Panc1 (cell line): ENCODE results near the gene DFFB. TPM values are rescaled to one million over a fixed set of nuclear protein-coding genes. Genes with fewer than 3 reads are reported as not detected.

Experiments used
- ATAC-seq: fragments of 200-7000 bp; cut with Tn5 transposase; 2 replicates; pipeline ENCODE4 v1.9.1; 2020; ENCODE audit warnings: mild to moderate bottlenecking, moderate library complexity
- BruUV-seq: library from RNA; stranded (reverse); fragments of 400-500 nt; replicated peaks from 2 replicates; lab custom pipeline; 2021; lab: Mats Ljungman, UMichigan
- CTCF ChIA-PET: fragments of 300-600 bp; sonication (Branson Sonifier 250); formaldehyde crosslinking; loops from one replicate; lab custom pipeline; 2022; ENCODE audit warnings: antibody characterized with exemption; lab: Charles Lee
- POLR2A ChIA-PET: fragments of 300-600 bp; sonication (Branson Sonifier 250); formaldehyde crosslinking; loops from one replicate; lab custom pipeline; 2022; ENCODE audit warnings: antibody characterized with exemption; lab: Charles Lee
- DNase-seq: peaks from one replicate; pipeline ENCODE4 v3.0.0-alpha.2; 2010; ENCODE audit warnings: low read depth, low spot score
- H3K27ac ChIP-seq: 2 replicates; pipeline ENCODE4 v1.5.1; 2011; ENCODE audit warnings: mild to moderate bottlenecking, low read length, inconsistent platforms
- H3K27me3 ChIP-seq: fragments of 200-500 bp; sonication (Bioruptor generic); 2 replicates; pipeline ENCODE4 v1.6.0; 2014; ENCODE audit warnings: low read length, inconsistent platforms; ENCODE audit not compliant: control insufficient read depth, insufficient read depth
- H3K36me3 ChIP-seq: fragments of 200-500 bp; sonication (Bioruptor generic); 2 replicates; pipeline ENCODE4 v1.5.1; 2014; ENCODE audit warnings: inconsistent platforms, mild to moderate bottlenecking, low read length, moderate library complexity; ENCODE audit not compliant: control insufficient read depth, insufficient read depth
- H3K4me1 ChIP-seq: 2 replicates; pipeline ENCODE4 v1.5.1; 2011; ENCODE audit warnings: inconsistent platforms, mild to moderate bottlenecking, low read length, moderate library complexity; ENCODE audit not compliant: control insufficient read depth, insufficient read depth
- H3K4me3 ChIP-seq, 2 experiments: 2 replicates each; pipeline ENCODE4 v1.5.1; 2011 to 2012; ENCODE audit warnings: low read depth in 2 of 2, low read length in 2 of 2, mild to moderate bottlenecking in 2 of 2, inconsistent platforms in 1 of 2, moderate library complexity in 1 of 2
- H3K9me3 ChIP-seq: fragments of 200-500 bp; sonication (Bioruptor generic); 2 replicates; pipeline ENCODE4 v1.5.1; 2014; ENCODE audit warnings: low read depth, mild to moderate bottlenecking, inconsistent platforms, low read length, moderate library complexity; ENCODE audit not compliant: control insufficient read depth, insufficient read depth
- POLR2AphosphoS5 ChIP-seq: IDR thresholded peaks from 2 replicates; pipeline ENCODE4 v1.6.1; 2012; ENCODE audit warnings: mild to moderate bottlenecking, low read depth, low read length, moderate library complexity
- SIN3A ChIP-seq: IDR thresholded peaks from 2 replicates; pipeline ENCODE4 v1.6.1; 2012; ENCODE audit warnings: low read depth, mild to moderate bottlenecking, low read length, moderate library complexity, borderline replicate concordance; ENCODE audit not compliant: insufficient read depth
- TCF7L2 ChIP-seq: IDR thresholded peaks from 2 replicates; pipeline ENCODE4 v1.6.1; 2011; ENCODE audit warnings: mild to moderate bottlenecking, low read depth, low read length, inconsistent platforms
- in situ Hi-C: cut with HindIII; loops from 2 replicates; pipeline ENCODE4 v1.10.0; 2016; ENCODE audit warnings: low sequenced_read_pairs, low pct_unique_long_range_greater_than_20kb
- intact Hi-C: fragments of 100-400 bp; cut with micrococcal nuclease; formaldehyde crosslinking; loops from one replicate; pipeline ENCODE4 v1.10.0; 2022; ENCODE audit not compliant: unreplicated experiment
- total RNA-seq: library from RNA; stranded (reverse); gene quantifications from one replicate; pipeline ENCODE4 v1.2.1, GENCODE V29; 2021; ENCODE audit not compliant: unreplicated experiment
- TF ChIP-seq, protein P1 (sequence below): fragments of 450-650 bp; IDR thresholded peaks from 2 replicates; pipeline ENCODE4 v1.5.1; 2017; ENCODE audit warnings: mild to moderate bottlenecking
- TF ChIP-seq, protein P2 (sequence below), 2 experiments: IDR thresholded peaks; 2 replicates each; pipeline ENCODE4 v1.6.1; 2011 to 2012; ENCODE audit warnings: low read depth in 2 of 2, control low read depth in 1 of 2, low read length in 1 of 2, mild to moderate bottlenecking in 1 of 2, moderate library complexity in 1 of 2; ENCODE audit not compliant: insufficient read depth in 1 of 2

Gene DFFB
- total RNA-seq, 1 experiment from 2014 or later, result 3.0 TPM

DNA sequence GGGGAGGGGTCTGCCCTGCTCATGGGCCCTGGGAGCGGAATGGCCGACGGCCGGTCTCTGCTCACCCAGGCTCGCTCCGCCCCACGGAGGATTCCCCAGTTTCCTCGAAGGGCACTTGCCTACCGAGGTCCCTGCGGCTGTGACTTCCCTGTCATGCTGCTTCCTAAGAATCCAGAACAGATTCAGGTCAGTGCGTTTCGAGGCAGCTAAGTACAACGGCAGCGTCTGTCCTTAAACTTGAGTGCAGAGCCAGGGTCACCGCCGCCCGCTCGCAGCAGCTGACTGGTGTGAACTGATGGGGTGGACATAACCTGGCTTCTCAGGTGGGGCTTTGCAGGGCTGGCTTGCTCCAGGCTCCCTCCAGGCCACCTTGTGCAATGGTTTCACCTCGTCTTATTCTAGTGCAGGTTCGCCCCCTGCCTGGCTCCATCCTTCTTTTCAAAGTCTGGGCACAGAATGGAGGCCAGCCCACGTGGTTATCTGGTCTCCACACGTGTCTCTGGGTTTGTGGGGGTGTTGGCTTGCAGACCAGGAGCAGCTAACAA, 50.4 kb downstream of the DFFB start:
- ATAC-seq, result no peak
- ChIA-PET CTCF (no interaction called here), POLR2A (no interaction called here)
- intact Hi-C loops (no loop called here), in situ Hi-C loops (no loop called here)
- no peak for DNase-seq
- H3K9me3 ChIP-seq, result no peaks in the 10 kb centered on the region
- H3K27me3 ChIP-seq, result no peaks in the 10 kb centered on the region
- TF ChIP-seq SIN3A (no peak), TCF7L2 (no peak), POLR2AphosphoS5 (no peak)
- TF ChIP-seq, protein P1, sequence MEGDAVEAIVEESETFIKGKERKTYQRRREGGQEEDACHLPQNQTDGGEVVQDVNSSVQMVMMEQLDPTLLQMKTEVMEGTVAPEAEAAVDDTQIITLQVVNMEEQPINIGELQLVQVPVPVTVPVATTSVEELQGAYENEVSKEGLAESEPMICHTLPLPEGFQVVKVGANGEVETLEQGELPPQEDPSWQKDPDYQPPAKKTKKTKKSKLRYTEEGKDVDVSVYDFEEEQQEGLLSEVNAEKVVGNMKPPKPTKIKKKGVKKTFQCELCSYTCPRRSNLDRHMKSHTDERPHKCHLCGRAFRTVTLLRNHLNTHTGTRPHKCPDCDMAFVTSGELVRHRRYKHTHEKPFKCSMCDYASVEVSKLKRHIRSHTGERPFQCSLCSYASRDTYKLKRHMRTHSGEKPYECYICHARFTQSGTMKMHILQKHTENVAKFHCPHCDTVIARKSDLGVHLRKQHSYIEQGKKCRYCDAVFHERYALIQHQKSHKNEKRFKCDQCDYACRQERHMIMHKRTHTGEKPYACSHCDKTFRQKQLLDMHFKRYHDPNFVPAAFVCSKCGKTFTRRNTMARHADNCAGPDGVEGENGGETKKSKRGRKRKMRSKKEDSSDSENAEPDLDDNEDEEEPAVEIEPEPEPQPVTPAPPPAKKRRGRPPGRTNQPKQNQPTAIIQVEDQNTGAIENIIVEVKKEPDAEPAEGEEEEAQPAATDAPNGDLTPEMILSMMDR, result no peak
- TF ChIP-seq, protein P2, sequence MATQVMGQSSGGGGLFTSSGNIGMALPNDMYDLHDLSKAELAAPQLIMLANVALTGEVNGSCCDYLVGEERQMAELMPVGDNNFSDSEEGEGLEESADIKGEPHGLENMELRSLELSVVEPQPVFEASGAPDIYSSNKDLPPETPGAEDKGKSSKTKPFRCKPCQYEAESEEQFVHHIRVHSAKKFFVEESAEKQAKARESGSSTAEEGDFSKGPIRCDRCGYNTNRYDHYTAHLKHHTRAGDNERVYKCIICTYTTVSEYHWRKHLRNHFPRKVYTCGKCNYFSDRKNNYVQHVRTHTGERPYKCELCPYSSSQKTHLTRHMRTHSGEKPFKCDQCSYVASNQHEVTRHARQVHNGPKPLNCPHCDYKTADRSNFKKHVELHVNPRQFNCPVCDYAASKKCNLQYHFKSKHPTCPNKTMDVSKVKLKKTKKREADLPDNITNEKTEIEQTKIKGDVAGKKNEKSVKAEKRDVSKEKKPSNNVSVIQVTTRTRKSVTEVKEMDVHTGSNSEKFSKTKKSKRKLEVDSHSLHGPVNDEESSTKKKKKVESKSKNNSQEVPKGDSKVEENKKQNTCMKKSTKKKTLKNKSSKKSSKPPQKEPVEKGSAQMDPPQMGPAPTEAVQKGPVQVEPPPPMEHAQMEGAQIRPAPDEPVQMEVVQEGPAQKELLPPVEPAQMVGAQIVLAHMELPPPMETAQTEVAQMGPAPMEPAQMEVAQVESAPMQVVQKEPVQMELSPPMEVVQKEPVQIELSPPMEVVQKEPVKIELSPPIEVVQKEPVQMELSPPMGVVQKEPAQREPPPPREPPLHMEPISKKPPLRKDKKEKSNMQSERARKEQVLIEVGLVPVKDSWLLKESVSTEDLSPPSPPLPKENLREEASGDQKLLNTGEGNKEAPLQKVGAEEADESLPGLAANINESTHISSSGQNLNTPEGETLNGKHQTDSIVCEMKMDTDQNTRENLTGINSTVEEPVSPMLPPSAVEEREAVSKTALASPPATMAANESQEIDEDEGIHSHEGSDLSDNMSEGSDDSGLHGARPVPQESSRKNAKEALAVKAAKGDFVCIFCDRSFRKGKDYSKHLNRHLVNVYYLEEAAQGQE (IDR thresholded peaks at IDR 0.05; ENCODE audit: insufficient read depth in 1 of 2, low read depth in 2 of 2, low read length in 1 of 2), result no peak
- H3K27ac ChIP-seq, result no peak overlapping the region
- no peaks in the 10 kb centered on the region for H3K36me3 ChIP-seq
- peaks cover 6% of the 10 kb centered on the region; the same call in 1 of the 2 replicates for H3K4me1 ChIP-seq
- BruUV-seq, result no TSS peak
- H3K4me3 ChIP-seq, result no peak overlapping the region

DNA sequence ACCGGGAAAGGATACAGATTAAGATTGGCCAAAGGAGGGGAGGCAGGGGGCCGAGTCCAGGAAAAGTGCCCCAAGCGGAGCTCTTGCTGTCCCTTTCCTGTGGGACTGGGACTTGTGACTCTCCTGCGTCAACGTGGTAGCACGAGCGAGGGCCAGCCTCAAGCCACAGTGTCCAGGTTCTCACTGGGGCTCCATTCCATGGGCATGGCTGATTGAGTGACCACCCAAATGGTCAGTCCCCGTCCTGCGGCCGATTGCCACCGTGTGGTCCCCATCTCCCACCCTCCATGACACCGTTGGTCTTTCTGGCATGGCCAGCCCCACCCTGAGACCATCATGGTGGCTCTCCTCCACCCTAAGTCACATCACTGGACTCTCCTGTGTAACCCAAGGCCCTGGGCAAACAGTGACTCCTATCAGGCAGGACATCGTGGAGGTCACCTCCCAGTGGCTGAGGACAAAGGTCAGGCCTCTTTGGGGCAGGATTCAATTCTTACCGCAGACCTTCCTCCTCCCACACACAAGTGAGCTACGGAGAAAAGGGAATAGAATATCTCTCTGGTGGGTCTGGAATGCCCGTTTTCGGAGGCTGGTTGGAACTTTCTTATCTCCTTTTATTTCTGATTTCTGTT, 51.7 kb downstream of the DFFB start:
- TF ChIP-seq SIN3A (no peak), POLR2AphosphoS5 (no peak), TCF7L2 (no peak)
- TF ChIP-seq, protein P2 (IDR thresholded peaks at IDR 0.05; ENCODE audit: insufficient read depth in 1 of 2, low read depth in 2 of 2, low read length in 1 of 2), result no peak
- TF ChIP-seq, protein P1, result no peak
- Histone ChIP-seq H3K9me3 (no peaks in the 10 kb centered on the region), H3K4me3 (no peak overlapping the region), H3K36me3 (no peaks in the 10 kb centered on the region), H3K27ac (no peak overlapping the region), H3K27me3 (no peaks in the 10 kb centered on the region), H3K4me1 (peaks cover 6% of the 10 kb centered on the region; the same call in 1 of the 2 replicates)
- ChIA-PET CTCF (interaction anchor here (0.7 kb wide), 1 partner anchor 531 kb away, joined by 7 read pairs; no protein-coding TSS in a partner anchor), POLR2A (no interaction called here)
- intact Hi-C loops (no loop called here), in situ Hi-C loops (no loop called here)
- DNase-seq (no peak), ATAC-seq (no peak)
- BruUV-seq, result no TSS peak
